ENCODE results near the gene RXRA. TPM values are rescaled to one million over a fixed set of nuclear protein-coding genes. Genes with fewer than 3 reads are reported as not detected.
A peak's percentile ranks its signal among the peaks of the same experiment; 100 is the strongest.

RXRA gene
- total RNA-seq, 2 donors from 2014 or later: 68.2 to 72.0 TPM

DNA sequence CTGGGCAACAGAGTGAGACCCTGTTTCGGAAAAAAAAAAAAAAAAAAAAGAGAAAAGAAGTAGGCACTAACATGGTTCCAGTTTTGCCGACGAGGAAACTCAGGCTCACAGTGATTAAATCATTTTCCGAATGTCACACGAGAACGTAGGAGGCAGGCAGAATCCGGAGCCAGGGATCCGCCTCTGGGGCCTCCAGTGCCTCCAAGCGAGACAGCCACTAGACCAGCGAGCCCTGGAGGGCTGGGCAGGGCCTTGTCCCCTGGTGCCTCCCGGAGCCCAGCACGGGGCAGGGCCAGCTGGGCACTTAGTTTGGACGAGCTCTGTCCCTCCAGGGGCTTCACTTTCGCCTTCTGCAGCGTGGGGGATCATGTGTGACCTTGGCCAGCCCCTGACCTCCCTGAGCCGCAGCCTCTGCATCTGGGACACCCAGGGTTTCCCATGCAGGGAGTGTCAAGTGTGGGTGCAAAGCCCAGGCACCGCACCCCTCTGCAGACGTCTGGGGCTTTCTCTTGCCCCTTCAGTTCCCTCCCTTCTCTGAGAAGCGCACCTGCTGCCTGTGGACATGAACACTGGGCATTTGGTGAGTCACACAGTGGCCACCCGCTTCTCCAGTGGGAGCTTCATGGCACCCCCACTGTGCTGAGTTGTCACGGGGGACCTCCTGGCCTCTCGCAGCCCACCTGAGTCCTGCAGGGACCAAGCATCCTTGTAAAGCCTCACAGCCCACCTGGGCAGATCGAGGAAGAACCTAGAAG lies 80.3 kb downstream of the RXRA start:
- Histone ChIP-seq H3K9me3 (no peaks in the 10 kb centered on the region), H3K9ac (ENCODE audit: low read depth in 2 of 2, low read length in 2 of 2) (peak overlapping the region in 1 of 2 donors; percentile 29), H3K27ac (peak overlapping the region; percentile 43), H3K36me3 (no peaks in the 10 kb centered on the region), H3K27me3 (no peaks in the 10 kb centered on the region), H3K4me3 (no peak overlapping the region), H3K4me1 (peaks cover 9% of the 10 kb centered on the region)
- TF ChIP-seq, protein P1, sequence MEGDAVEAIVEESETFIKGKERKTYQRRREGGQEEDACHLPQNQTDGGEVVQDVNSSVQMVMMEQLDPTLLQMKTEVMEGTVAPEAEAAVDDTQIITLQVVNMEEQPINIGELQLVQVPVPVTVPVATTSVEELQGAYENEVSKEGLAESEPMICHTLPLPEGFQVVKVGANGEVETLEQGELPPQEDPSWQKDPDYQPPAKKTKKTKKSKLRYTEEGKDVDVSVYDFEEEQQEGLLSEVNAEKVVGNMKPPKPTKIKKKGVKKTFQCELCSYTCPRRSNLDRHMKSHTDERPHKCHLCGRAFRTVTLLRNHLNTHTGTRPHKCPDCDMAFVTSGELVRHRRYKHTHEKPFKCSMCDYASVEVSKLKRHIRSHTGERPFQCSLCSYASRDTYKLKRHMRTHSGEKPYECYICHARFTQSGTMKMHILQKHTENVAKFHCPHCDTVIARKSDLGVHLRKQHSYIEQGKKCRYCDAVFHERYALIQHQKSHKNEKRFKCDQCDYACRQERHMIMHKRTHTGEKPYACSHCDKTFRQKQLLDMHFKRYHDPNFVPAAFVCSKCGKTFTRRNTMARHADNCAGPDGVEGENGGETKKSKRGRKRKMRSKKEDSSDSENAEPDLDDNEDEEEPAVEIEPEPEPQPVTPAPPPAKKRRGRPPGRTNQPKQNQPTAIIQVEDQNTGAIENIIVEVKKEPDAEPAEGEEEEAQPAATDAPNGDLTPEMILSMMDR (IDR thresholded peaks at IDR 0.05): no peak
- intact Hi-C loops (cut with DNase I): no loop called here
- DNase-seq: no peak

DNA sequence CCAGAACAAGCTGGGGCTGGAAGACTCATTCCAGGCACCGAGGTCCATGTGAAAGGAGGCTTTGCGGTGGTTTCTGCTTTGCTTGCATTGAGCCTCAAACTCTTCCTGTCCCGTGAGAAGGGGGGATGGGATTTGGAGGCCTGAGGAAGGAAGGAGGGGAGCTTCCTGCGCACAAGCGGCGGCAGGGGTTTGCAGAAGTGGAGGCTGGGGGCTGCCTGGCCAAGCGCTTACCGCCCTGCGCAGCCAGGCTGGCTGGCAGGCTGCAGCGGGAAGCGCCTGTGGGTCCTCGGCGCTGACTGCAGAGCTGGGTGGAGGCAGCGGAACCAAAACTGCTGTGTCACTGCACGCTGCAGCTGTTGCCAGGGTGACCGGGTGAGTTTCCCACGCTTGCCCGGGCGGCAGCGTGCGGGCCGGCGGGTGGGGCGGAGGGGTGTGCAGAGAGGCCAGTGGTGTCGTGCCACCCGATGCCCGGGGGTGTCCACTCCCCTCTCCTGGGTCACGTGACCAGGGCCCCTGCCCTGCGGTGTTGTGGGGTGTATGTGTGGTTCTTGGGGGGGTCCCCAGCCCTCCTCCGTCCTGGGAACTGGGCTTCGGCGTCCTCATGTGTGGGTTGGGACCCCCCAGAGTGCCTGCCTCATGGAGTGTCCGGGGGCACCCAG lies 81.0 kb downstream of the RXRA start:
- Histone ChIP-seq H3K9me3 (no peaks in the 10 kb centered on the region), H3K4me1 (peaks cover 9% of the 10 kb centered on the region), H3K36me3 (no peaks in the 10 kb centered on the region), H3K27ac (peak overlapping the region; percentile 43), H3K9ac (ENCODE audit: low read depth in 2 of 2, low read length in 2 of 2) (peak overlapping the region; percentile 29 to 35), H3K4me3 (no peak overlapping the region), H3K27me3 (no peaks in the 10 kb centered on the region)
- intact Hi-C loops (cut with DNase I): no loop called here
- DNase-seq: peak; percentile 75
- TF ChIP-seq, protein P1 (IDR thresholded peaks at IDR 0.05): no peak

DNA sequence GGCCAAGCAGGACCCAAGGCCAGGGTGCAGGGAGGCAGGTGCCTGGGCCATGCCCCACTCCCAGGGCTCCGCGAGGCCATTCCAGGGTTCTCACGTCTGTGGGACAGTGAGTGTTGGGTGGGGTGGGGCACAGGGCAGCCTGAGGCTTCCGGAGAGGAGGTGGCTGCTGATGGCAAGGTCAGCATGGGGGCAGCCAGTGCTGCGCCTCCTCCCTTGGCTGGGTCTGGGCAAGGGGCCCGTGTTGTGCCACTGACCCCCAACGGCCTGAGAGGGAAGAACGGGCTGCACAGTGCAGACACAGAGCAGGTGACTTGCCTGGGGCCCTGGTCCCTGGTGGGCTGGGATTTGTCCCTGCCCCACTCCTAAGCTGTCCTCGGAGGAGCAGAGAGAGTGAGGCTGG lies 82.1 kb downstream of the RXRA start:
- H3K4me1 ChIP-seq: peaks cover 9% of the 10 kb centered on the region
- intact Hi-C loops (cut with DNase I): no loop called here
- TF ChIP-seq, protein P1 (IDR thresholded peaks at IDR 0.05): no peak
- no peak overlapping the region for H3K27ac ChIP-seq
- H3K9ac ChIP-seq (ENCODE audit: low read depth in 2 of 2, low read length in 2 of 2): no peak overlapping the region
- H3K9me3 ChIP-seq: no peaks in the 10 kb centered on the region
- DNase-seq: no peak
- no peaks in the 10 kb centered on the region for H3K27me3 ChIP-seq
- H3K36me3 ChIP-seq: no peaks in the 10 kb centered on the region
- no peak overlapping the region for H3K4me3 ChIP-seq

DNA sequence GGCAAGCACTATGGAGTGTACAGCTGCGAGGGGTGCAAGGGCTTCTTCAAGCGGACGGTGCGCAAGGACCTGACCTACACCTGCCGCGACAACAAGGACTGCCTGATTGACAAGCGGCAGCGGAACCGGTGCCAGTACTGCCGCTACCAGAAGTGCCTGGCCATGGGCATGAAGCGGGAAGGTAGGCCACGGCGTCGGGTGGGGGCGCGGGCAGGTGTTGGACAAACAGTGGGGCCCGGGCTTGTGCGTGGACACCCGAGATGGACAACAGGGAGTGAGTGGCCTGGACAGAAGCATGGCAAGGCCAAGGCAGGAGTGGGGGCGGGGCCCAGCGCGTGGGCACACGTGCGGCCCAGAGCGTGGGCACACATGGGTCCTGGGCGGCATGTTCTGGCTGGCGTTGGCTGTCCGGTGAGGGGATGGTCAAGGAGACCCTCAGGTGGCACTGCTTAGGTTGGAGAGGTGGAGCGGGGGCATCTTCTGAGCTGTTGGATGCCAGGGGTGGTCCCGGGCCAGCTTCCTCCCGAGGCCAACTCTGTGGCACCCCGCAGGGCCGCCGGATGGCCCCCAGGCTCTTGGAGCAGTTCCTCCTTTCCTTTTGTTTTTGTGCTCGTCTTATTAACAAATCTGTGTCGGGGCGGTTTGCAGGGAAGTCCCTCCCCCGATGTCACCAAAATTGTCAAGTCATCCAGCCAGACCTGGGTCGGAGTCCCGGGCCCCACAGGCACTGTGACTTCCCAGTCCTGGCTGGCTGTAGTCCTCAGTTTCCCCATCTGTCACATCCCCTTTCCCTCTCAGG lies 82.9 kb downstream of the RXRA start:
- Histone ChIP-seq H3K36me3 (no peaks in the 10 kb centered on the region), H3K27me3 (no peaks in the 10 kb centered on the region), H3K9ac (ENCODE audit: low read depth in 2 of 2, low read length in 2 of 2) (no peak overlapping the region), H3K9me3 (no peaks in the 10 kb centered on the region), H3K4me1 (peaks cover 9% of the 10 kb centered on the region), H3K4me3 (no peak overlapping the region), H3K27ac (no peak overlapping the region)
- TF ChIP-seq, protein P1 (IDR thresholded peaks at IDR 0.05): no peak
- intact Hi-C loops (cut with DNase I): no loop called here
- no peak for DNase-seq

DNA sequence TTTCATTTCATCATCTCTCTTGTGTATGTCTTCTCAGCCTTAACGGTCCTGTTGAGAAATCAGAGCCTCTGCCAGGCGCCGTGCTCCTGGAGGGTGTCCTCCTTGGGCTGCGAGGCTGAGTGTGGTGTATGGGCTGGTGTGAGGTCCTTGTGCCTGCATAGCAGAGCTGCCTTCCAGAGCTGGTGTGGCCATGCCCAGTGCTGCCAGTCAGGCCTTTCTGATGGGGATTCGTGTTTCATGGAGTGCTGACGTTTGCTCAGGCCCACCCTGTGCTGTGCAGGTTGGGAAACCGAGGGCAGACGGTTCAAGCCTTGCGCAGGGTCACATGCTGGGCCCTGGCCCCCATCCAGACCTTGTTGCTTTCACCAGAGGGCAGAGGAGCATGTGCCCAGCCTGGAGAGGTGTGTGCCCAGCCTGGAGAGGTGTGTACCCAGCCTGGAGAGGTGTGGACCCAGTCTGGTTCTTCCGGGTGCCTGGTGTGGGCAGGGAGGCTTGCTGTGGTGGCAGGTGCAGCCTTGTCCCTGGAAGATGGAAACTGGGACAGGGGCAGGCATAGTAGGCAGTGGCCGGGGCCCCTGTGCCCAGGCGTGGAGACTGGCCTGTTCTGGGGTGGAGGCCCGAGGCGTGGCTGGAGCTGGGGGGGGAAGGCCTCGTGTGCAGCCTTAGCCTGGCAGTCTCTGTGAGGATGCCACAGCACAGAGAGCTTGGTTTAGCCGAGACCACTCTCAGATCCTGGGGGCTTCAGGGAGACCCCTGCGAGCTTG lies 84.0 kb downstream of the RXRA start:
- TF ChIP-seq, protein P1 (IDR thresholded peaks at IDR 0.05): no peak
- DNase-seq: peak; percentile 59
- H3K27me3 ChIP-seq: no peaks in the 10 kb centered on the region
- intact Hi-C loops (cut with DNase I): no loop called here
- peak overlapping the region in 1 of 2 donors; percentile 35 for H3K9ac ChIP-seq (ENCODE audit: low read depth in 2 of 2, low read length in 2 of 2)
- no peak overlapping the region for H3K27ac ChIP-seq
- no peaks in the 10 kb centered on the region for H3K9me3 ChIP-seq
- H3K4me3 ChIP-seq: no peak overlapping the region
- H3K36me3 ChIP-seq: no peaks in the 10 kb centered on the region
- peaks cover 3% of the 10 kb centered on the region for H3K4me1 ChIP-seq
